Activated CD8-positive, alpha-beta memory T cell treated with anti-CD3 and anti-CD28 coated beads for 1 hour (primary cell): ENCODE measurements around the gene RALBP1.

Source experiments
- DNase-seq, 2 donors: peaks; one replicate each; pipeline ENCODE4 v3.0.0-alpha.2; 2020; ENCODE audit warnings: low read depth in 1 of 2; ENCODE audit errors: extremely low read depth in 1 of 2

The RALBP1 gene

GRCh38 chr18:9507565-9508088 lies 32.3 kb downstream of the RALBP1 start:
- no peak for DNase-seq

DNA sequence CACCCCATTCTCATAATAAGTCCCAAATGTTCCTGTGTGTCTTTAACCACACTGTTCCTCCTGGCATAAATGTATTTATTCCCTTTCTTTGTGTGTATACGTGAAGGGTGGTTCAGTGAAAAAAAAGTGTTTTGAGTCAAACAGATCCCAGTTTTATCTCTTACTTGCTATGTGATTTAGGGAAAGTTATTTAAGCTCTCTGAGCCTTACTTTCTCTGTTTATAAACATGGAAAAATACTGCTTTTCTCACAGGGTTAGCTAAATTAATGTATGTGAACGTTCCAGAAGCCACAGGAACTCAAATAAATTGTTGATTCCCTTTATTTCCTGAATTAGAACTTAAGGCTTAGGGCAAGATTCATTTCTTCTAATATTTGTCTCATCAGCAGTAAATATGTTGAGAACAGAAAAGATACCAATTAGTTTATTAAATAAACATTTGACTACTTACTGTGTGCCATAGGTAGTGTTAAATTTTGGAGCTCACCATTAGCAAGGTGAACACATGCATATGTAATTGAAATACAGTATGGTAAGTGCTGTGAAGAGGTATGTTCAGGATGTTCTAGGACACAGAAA lies 33.2 kb downstream of the RALBP1 start:
- DNase-seq = no peak

GRCh38 chr18:9513971-9514512 lies 38.7 kb downstream of the RALBP1 start:
- no peak for DNase-seq

- no peak for DNase-seq
Observed at GRCh38 chr18:9516437-9517064, 41.2 kb downstream of the RALBP1 start.

DNA sequence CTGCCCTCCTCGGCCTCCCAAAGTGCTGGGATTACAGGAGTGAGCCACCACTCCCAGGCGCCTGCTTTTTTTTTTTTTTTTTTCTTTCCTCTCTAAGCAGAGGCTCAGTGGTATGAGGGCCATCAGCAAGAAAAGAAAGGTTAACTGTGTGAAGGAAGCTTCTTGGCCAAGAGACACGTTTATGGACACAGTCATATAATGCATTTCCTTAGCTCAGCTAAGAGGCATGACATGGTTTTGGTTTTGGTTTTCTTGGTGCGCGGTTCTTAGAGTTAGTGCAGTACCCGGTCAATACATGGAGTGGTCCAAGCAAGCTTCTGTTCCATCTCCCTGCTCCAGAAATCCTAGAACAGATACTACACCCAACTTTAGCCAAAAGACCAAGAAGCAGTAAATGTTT lies 42.6 kb downstream of the RALBP1 start:
- DNase-seq = no peak

- DNase-seq = no peak
Observed at GRCh38 chr18:9519399-9519798, 44.1 kb downstream of the RALBP1 start.

DNA sequence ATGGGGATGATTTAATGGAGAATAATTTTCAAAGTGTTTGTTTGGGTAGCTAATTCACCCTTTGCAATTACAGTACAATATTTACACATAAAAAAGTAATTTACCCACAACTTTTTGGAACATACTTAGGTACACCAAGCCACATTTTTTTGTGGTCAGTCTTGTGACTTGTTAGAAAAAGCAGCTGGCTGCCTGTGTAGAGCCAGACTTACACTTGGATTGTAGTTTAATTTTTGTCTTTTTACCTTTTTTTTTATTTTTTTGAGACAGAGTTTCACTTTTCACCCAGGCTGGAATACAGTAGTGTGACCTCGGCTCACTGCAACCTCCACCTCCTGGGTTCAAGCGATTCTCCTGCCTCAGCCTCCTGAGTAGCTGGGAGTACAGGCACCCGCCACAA lies 45.4 kb downstream of the RALBP1 start:
- no peak for DNase-seq

DNA sequence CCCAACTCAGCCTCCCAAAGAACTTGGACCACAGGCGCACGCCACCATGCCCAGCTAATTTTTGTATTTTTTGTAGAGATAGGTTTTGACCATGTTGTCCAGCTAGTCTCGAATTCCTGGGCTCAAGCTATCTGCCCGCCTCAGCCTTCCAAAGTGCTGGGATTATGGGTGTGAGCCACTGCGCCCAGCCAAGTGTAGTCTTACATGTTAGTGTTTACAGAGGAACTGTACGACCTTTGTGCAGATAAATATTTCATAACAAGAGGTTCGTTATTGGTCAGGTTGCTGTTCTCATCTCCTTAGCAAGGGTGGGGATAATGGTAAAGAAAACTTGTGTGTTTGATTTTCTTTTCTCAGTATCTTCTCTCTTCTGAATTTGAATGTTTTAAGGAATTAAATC lies 46.5 kb downstream of the RALBP1 start:
- DNase-seq = no peak

- no peak for DNase-seq
Observed at GRCh38 chr18:9522952-9523351, 47.6 kb downstream of the RALBP1 start.

GRCh38 chr18:9526458-9526857 lies 51.1 kb downstream of the RALBP1 start:
- no peak for DNase-seq

DNA sequence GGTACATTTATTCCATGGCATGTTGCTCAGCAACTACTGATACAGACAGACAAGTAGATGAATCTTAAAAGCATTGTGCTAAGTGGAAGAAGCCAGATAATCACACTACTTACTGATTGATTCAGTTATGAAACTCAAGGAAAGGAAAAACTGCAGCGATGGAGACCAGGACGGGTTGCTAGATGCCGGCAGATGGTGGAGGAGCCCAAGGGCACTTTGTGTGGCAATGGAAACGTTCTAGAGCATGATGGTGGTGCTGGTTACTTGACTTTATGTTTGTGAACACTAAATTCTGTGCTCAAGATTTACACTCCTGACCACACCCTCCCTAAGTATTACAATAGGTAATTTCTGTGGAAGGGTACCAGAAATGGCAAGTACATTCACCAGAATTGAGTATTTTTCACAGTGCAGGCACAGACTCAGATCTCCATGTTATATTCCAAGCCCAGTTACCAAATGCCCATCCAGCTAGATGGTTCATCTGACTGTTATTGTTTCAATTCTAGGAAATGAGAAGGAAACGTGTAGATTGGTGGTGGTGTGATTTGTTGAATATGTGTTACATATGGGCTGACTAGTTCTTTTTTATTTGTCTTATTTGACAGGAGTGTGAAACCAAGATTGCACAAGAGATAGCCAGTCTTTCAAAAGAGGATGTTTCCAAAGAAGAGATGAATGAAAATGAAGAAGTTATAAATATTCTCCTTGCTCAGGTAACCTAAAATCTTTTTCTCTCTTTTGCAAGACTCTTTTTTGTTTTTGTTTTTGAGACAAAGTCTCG lies 55.1 kb downstream of the RALBP1 start:
- DNase-seq = no peak

DNA sequence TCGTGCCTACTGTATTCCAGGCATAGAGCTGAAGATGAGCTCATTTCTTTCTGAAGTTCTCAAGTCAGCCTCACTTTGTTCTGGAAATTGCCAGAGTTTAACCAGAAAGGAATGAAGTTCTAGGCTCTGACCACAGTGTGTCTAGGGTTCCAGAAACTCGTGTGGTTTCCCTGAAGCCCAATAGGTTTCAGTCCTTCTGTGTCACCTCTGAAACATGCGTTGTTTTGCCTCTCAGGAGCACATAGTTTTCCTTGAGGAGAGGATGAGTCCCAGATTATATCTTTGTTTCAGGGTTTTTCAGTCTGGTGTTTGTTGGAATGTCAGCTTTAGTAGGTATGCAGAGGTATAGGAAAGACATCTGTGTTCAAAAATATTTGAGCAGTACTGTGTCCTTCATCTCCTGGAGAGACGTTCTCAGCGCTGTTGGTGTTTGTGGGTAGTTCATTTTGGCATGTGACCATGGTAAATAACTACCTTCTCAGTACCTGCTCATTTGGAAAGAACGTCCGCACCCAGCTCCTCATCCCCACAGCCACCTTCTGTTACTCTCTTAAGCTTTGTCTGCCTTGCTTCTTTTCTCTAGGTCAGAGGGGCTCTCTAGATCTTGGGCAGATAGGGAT lies 56.6 kb downstream of the RALBP1 start:
- no peak for DNase-seq

- DNase-seq = no peak
Observed at GRCh38 chr18:9534844-9535243, 59.5 kb downstream of the RALBP1 start.

GRCh38 chr18:9535430-9535991 lies 60.2 kb downstream of the RALBP1 start:
- DNase-seq = no peak

DNA sequence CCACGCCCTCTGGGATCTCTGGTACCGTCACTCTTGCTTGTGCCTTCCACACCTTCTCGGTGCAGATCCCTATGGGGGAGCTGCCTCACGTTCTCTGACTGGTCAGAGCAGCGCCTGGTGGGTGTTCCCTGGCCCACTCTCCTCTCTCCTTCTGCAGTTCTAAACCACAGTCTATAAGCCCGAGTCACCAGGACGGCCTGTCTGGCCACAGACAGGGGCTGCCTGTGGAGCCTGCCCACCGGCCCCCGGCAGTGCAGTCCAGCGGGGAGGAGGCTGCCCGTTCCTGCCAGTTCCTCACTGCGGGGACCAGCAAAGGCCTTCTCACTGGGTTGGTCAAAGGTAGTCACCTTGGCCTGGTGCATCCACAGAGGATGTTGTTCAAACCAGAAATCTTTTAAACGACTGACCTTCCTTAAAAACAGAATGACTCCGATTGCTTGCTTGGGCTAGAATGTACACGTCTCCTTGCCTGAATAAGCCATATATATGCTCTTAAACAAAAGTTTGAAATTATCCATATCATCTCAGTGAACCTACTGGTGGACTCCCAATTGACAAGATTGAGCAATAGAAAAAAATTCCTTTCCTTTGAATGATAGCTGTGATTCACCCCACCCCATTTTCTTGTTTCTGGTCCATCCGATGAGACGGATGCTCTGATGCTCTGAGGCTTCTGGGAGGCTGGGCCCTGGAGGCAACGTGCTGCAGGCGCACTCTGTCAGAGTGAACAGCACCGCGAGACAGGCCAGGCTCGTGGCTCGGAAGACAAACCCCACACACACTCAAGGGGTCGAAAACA lies 61.2 kb downstream of the RALBP1 start:
- DNase-seq = no peak

GRCh38 chr18:9537677-9538076 lies 62.4 kb downstream of the RALBP1 start:
- no peak for DNase-seq

DNA sequence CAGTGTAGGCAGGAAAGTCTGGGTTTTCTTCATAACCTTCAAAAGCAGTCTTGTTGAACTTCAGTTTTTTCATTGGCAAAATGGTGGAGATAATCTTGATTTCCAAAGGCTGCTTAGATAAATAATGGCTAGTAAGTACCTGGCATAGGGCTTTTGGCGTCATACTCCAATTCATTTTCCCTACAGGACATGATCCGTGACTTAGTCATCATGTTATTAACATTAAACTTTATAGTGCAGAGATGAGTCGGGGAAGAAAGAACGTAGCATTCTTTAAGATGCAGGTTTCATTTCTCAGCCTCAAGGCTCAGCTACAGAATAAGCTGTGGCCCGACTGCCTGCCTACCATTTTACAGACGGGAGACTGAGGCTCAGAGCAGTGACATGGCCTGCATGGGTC lies 64.0 kb downstream of the RALBP1 start:
- no peak for DNase-seq

GRCh38 chr18:9539938-9540337 lies 64.6 kb downstream of the RALBP1 start:
- no peak for DNase-seq

DNA sequence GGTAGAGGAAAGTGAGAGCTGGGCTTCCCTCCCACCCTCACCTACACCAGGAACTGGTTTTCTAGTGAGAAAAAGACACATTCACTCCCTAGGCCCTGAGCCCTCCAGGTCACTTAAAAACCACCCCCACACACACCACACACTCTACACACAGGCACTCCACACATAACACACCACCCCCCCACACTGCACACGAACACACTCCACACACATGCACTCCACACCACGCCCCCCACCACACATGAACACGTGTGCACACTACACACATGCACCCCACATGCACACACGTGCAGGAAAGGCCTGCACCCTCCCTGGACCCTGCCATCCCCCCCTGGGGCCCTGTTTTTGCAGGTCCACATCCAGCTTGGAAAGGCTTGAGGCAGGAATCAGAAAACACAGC lies 67.6 kb downstream of the RALBP1 start:
- no peak for DNase-seq

GRCh38 chr18:9545029-9545428 lies 69.7 kb downstream of the RALBP1 start:
- DNase-seq = no peak
